Vagina (tissue), 2 donors: ENCODE results near the gene ADI1.

Source experiments
- POLR2AphosphoS5 ChIP-seq, 2 donors: sonication (generic); formaldehyde crosslinking; IDR thresholded peaks; one replicate each; pipeline ENCODE4 v1.9.0; 2017; ENCODE audit warnings: antibody characterized with exemption in 2 of 2, mild to moderate bottlenecking in 2 of 2, low read depth in 1 of 2; ENCODE audit not compliant: insufficient read depth in 1 of 2
- TF ChIP-seq, protein P1 (sequence below), 3 experiments: fragments of 450-650 bp in 2 of 3; fragments of 200-600 bp in 1 of 3; sonication (generic) in 1 of 3; IDR thresholded peaks; one replicate each; pipeline ENCODE4 v1.5.1; 2017 to 2019; ENCODE audit warnings: antibody characterized with exemption in 3 of 3, mild to moderate bottlenecking in 2 of 3, moderate library complexity in 2 of 3

DNA sequence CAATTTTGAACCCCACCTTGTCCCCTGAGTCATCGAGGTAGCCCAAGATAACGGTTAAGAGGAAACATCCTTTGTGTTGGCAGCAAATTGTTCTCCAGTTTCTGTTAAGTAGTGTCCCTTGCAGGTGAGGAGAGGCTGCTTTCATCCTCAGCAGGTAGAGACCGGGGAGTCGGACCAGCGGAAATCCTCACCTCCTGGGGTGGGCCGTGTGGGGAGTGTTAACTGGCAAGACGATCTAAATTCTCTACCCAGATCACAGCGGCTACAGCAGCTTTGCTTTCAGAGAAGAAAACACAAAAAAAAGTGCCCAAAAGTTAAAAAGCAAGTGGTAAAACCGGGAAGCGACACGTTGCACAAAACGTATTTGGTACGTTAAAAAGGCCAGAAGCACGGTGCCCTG, 63.2 kb downstream of the ADI1 start:
- TF ChIP-seq POLR2AphosphoS5 (IDR thresholded peaks at IDR 0.05; ENCODE audit: insufficient read depth in 1 of 2, low read depth in 1 of 2) = no peak
- TF ChIP-seq, protein P1, sequence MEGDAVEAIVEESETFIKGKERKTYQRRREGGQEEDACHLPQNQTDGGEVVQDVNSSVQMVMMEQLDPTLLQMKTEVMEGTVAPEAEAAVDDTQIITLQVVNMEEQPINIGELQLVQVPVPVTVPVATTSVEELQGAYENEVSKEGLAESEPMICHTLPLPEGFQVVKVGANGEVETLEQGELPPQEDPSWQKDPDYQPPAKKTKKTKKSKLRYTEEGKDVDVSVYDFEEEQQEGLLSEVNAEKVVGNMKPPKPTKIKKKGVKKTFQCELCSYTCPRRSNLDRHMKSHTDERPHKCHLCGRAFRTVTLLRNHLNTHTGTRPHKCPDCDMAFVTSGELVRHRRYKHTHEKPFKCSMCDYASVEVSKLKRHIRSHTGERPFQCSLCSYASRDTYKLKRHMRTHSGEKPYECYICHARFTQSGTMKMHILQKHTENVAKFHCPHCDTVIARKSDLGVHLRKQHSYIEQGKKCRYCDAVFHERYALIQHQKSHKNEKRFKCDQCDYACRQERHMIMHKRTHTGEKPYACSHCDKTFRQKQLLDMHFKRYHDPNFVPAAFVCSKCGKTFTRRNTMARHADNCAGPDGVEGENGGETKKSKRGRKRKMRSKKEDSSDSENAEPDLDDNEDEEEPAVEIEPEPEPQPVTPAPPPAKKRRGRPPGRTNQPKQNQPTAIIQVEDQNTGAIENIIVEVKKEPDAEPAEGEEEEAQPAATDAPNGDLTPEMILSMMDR (IDR thresholded peaks at IDR 0.05) = no peak
